HG03196 (cell line): ENCODE results near the gene ADORA3.

Experiments used
- ATAC-seq: cut with Tn5 transposase; IDR thresholded peaks from one replicate; pipeline ENCODE4 v1.9.1; 2021; ENCODE audit not compliant: unreplicated experiment

ADORA3 gene

DNA sequence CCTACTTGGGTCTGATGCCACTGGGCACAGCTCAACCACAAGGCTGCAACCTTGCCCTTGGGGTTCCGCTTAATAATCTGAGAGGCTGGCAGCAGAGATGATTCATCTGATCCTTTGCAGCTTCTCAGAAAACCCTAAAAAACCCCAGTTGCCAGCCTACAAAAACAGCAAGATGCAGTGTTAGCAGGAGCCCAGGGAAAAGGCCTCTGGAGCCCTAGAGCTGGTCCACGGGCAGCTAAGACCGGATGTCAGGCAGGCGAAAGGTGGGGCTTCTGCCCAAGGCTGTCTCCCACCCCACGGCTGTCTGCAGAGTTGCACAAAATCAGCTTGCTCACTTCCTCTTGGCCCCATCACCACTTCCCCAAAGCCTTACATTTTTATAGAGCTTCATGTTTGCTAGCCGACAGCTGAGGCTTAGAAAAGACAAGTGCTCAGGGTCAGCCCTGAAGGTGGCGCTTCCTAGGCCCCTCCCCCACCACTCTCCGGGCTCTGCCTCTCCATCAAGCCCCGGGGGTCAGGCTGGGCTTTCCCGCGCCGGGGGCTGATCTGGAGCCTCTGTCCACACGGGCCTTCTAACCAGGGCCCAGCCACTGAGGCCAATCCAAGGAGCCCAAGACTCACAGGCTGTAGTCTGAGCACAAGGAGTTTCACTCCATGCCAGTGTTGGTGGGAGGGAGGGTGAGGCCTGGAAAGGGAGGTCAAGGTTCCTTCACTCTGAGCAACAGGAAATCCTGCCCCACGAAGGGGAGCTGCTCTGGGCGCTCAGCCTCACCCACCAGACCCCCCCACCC is 4.2 kb upstream of the ADORA3 start:
- peak; percentile 54 for ATAC-seq

DNA sequence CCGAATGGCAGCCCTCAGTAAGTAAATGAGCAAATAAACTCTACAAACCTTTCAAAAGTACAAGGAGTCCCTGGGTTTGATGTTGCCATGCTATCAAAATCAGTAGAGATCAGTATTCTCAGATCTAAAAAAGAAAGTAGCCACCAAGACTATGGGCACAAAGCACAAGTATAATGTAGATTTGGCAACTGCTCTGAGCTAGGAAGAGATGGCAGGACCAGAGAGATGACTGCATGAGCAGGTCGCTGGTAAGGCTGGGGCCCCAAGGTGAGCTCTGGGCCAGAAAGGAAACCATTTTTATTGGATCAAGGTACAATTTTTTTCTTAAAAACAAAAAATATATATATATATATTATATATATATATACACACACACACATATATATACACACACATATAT is 3.1 kb upstream of the ADORA3 start:
- ATAC-seq = no peak

DNA sequence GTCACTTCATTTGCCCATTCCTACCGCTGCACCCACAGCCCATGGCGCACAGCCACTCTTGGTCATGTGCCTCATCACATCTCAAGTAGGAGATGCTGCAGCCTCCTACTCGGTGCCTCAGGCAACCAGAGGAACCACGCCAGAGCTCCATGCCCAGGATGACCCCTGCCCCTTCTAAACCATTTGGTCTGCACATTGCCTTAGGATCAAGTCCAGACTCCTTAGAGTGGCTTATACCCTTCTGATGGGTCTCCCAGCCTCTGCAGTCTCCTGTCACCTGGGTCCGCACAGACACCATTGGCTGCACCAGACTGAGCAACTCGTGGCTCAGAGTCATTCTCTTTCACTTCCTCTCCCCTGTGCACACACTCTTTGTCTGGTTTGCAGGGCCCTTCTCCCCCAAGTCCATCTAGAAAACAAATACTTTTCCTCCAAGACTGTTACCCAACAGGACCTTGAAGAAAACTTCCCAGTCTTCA is 2.2 kb upstream of the ADORA3 start:
- peak; percentile 56 for ATAC-seq

DNA sequence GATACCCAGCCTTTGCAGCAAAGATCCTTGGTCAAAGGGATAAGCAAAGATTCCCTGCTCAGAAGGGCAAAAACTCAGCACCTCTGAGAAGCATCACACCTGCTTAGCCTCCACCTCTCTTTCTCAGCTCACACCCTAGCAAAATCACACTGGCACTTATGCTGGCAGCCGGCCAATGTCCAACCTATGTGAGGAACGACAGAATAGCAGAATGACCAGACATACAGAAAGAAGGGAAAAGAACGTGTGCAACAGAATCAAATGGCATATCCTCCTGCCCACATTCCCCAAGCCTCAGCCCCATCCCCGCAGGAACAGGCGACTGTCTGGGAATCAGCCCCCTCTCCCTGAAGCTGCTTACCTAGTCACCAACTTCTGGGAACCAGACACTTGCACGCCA is 664 bp upstream of the ADORA3 start:
- ATAC-seq = no peak

DNA sequence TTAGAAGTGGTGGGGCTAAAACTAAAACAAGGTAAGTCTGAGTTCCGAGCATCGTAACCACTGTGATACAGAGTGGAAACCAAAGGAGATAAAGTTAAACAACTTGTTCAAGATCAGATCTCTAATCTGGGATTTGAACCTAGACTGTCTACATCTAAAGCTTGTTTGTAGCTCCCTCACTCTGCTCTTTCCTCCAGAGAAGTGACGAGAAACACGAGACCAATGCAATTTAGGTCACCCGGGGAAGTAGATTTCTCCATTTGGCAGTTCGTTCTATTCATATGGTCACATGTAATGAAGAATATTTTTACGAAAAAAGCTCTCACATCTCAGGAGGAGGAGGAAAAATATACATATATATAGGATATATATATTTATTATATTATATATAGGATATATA is 1.8 kb downstream of the ADORA3 start:
- ATAC-seq = no peak

DNA sequence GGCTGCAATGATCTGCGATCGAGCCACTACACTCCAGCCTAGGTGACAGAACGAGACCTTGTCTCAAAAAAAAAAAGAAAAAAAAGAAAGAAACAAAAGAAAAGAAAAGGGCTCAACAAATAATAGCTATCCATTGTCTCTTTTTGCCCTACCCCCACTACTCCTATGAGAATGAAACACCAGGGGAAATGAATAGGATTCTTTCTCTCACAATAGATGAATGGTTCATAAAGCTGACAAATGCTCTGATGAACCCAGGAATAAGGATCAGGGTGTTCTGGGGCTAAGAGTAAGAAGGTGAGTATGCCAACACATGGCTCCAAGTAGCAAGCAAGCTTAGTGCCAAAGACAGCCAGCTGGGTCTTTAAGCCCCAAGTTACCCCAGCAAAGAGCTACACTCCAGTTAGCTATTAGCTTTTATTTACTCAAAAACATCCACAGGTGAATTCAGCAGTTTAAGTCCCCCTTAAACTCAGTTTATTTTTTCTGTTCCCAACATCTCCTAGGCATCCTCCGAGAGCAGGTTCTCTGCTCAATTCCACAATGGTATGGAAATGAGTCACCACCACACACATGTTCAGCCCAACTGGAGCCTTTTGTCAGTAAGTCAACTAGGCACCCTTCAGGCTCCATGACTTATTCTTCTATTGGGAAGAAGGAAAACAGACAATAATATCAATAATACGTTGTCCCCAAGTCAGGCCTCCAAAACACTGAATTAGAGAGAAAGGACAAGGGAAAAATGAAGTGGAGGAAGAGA is 4.2 kb downstream of the ADORA3 start:
- no peak for ATAC-seq

DNA sequence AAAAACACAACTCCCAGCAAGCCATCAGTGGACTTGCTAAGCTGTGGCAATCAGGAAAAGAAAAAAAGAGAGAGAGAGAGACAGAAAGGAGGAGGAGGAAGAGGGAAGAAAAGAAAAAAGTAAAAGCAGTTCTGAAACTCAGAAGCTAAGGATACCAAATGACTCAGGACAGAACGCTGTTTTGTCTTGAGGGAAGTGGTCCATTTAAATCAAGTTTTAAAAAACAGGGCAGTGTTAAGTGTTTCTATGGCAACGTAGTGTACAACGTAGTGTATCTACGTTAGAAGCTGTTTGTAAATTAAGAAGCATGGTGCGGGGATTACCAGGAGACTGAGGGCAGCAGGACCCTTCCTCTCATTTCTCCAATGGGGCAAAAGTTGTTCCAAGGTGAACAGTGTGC is 5.8 kb downstream of the ADORA3 start:
- ATAC-seq = no peak

DNA sequence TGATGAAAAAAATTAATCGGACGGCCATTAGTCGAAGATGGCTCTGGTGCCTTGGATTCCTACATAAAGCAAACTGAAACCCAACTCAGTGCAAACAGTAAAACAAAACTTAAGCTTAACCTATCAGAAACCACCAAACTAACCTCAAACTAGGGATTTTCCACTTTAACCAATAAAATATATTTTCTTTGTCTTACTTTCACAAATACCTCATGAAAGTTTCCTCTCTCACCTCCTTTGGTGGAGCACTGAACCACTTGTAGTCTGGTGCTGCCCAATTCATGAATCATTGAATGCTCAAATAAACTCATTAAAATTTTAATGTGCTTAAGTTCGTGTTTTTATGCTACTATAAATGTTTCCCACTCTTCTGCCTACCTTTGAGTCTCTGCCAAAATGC is 7.0 kb downstream of the ADORA3 start:
- ATAC-seq = no peak

DNA sequence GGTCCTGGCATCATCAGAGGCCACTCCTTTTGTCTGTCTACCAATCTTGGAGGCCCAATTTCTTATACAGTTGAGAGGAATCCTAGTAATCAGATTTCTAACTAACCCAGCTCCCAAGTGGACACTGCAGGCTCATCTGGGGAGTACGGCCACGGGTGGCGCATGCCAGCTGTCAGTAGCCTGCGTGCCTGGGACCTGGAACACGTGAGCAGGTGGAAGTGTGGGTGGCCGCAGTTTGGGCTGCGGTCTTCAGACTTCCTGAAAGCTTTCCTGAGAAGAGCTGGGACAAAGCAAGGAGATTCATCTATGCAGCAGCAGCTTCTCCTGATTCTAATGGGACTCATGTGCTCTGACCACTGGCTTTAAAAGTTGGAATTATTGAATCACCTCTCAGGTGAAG is 12.4 kb downstream of the ADORA3 start:
- no peak for ATAC-seq

DNA sequence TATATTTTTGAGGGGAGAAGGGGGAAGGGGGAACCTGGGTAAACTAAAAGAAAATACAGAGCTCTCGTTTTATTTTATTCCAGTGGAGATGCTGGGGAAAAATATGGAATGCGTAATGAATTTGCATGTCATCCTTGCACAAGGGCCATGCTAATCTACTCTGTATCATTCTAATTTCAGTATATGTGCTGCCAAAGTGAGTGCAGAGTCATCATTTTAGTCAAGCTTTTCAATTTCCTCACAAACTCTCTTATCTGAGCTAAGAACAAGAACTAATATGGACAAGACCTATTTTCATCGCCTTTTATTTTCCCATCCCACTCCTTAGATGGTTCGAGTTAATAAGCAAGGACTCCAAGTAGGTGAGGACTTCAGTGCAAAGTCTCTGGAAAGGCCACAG is 13.2 kb downstream of the ADORA3 start:
- no peak for ATAC-seq

DNA sequence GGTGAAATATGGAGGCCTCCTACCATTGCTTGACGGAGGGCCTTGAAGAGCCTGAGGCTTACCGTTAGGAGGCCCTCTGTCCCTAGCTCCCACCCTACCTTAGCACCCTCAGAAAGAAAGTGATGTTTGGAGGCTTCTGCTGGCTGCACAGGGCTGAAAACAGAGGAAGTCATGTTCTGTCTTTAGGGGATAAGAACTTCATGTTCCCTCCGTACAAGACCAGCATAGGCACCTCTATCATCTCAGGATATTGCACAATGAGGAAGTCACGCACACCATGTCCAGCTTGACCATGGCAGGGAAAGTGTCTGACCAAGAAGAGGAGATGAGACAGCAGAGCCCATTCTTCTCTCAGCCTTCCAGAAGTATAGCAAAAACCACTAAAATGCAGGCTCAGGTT is 13.8 kb downstream of the ADORA3 start:
- ATAC-seq = no peak

DNA sequence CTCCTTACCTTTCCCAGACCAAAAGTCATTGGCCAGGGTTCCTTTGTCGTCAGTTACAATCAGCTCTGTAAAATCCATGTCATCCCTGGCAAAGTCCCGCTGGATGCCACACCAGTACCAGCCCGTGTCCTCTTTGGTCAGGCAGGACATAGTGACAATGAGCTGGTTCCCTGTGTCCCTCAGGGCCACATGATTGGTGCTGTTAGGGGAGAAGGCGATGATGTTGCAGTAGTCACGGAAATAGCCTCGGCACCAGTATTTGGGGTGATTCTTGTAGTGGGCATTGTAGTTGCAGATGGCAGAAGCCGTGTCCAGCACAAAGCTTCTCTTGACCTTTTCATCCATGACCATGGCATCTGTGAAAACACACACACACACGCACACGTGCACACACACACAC is 14.8 kb downstream of the ADORA3 start:
- no peak for ATAC-seq

DNA sequence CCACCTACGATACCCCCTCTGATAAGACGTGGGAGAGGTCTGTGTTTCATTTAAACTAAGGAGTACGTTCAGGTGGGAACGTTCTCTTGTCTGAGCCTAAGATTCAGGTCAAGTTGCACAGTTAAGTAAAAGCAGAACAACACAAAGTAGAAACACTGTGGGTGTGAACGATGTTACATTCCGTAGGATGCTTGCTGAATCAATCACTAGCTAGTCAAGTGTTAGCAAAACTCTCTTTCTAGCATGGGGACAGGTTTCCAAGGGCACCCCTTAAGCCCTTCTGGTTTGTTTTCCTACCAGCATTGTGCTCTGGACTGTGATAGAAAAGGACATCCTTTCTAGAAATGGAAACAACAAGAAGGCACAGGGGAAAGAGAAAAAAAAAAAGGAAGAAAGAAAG is 16.3 kb downstream of the ADORA3 start:
- no peak for ATAC-seq

DNA sequence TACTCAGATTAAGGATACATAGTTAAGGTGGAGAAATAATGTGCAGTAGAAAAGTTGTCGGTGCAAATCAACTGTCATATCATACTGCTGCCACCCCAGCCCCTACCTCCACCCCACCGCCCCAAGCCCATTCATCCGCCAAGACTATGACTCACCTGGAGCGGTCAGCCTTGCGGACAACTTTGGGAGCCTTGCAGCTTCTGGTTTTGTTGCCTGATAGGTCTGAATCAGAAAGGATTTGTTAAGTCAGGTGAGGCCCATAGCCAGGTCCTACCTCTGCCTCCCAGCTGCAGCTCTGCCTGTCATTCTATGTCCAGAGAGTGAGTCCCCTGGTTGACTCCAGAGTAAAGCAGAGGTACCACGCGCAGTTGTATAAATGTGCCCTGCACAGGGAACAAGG is 17.0 kb downstream of the ADORA3 start:
- no peak for ATAC-seq

DNA sequence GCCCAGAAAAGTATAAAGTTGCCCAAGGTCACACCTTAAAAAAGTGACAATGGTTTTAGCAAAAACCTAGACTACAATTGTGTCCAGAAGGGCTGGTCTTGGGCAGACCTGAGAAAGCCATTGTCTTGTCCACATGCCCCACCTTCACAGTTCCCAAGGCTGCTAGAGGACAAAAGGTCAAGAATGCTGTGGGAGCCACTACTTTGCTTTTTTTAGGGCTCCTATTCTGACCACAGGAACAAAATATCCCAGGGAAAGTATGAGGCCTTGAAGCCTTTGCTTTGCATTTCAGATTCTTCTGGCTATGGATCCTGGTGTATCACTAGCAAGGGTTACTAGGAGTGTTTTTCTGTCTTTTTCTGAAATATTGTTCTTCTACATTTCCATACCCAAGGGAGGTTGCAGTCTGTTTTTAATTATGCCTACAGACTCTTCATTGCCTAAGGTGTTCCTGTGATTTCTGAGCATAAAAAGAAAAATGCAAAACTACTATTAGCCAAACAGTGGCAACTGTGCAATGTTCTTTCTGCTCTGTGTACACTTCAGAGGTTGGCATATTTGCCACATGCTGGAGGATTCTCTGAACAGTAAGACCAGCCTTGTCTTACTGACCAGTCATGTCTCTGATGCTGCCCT is 18.9 kb downstream of the ADORA3 start:
- ATAC-seq = no peak

DNA sequence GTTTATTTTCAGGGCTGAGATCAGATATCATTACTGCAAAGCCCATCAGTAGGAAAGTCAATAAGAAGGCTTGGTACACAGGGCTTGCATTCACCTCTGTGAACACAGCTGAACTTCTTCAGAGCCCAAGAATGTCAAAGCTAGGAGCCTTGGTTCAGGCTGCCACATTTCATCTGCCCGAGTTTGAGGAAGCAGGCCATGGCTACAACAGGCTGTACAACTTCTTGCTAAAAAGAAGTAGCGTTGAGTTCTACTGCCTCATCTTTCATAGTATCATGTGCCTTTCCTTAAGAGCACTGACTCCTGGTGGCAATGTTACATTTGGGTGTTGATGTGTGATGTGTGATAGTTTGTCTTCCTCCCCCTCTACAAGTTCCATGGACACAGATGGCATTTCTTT is 19.6 kb downstream of the ADORA3 start:
- no peak for ATAC-seq

DNA sequence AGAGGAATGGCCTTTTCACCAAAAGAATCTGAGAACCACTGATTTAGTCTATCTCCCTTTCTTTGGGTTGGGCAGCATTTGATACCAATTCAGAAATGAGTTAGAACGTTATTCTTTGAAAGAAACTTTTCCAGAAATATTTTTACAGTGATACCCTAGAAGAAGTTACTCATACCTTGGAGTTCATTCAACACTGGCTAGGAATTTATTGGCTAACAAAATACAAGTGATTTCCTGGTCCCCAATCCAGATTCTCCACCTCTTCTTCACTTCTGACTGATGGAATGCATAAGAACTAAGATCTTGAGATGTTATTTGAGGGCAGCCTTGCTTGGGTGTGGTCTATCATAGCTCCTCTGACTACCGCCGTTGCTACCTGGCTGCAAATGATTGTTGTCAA is 20.3 kb downstream of the ADORA3 start:
- ATAC-seq = no peak

DNA sequence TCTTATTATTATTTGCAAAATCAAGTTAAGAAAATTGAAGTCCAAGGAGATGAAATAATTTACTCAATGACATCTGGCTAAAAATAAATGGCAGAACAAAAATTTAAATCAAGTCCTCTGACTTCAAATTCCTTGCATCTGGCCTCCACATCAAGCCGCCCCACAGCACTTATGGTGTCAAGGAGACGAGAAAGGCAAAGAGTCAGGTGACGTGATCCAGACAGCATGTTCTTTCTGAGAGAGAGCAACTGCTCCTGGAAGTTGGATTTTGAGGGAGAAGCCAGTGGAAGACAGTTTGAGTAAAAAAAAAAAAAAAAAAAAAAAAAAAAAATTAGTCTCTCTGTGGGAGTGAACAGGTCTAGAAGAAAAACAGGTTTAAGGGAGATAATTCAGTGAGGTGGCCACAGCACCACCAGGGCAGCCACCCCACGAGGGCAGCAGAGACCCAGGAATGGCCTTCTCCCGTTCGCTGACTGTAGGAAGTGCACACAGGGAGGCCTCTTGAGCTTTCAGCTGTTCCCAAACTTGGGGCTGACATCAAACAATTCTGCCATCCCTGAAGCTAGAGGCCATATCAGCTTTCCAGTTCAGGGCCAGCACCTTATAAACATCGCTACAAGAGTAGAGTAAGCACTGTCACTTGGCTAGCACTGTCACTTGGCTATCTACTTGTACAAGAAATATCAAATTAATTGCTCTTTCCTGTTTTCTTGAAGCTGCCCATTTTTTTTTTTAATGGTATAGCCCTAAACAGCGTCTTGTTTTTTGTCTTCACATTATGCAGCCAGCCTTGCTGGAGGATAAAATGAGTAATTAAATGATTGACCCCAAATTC is 21.8 kb downstream of the ADORA3 start:
- ATAC-seq = no peak

DNA sequence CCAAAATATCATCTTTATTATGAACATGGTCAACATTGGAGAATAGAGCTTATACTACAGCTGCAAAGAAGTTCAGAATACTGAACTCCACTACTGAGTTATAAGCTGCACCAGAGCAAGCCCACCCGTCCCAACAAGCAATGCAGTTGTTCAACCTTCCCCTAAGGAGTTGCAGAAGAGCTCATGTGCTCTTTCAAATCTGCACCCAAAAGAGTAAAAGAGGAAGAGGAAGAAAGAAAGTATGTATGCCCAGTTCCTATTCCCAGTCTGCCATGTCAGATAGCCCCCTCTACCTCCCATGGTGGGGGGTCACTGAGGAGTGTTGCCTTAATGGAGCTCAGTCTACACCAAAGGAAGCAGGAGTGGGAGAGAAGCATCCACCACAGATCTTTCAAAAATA is 22.8 kb downstream of the ADORA3 start:
- ATAC-seq = no peak

DNA sequence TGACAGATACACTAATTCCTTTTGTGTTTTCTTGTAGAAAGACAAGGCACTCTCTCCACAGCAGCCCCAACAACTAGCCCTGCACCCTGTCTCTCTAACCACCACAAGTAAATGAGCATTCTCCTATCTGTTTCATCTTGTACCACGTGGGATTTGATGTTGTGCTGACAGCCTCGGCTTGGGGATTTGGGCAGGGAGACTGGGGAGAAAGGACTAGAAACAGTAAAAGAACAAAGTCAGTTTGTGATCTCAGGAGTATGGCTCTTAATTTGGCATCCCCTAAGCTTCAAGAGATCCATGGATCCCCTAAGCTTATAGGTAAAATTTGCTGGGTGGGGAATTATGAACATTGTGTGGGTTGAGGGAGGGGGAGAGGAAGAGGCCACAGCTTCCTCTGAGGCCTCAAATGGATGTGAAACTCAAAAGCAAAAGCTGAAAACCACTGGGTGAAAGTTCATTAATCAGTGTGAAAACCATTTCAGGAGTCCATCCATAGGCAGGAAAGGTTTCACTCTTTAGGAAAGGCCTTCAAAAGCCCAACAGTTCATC is 26.6 kb downstream of the ADORA3 start:
- peak; percentile 43 for ATAC-seq

DNA sequence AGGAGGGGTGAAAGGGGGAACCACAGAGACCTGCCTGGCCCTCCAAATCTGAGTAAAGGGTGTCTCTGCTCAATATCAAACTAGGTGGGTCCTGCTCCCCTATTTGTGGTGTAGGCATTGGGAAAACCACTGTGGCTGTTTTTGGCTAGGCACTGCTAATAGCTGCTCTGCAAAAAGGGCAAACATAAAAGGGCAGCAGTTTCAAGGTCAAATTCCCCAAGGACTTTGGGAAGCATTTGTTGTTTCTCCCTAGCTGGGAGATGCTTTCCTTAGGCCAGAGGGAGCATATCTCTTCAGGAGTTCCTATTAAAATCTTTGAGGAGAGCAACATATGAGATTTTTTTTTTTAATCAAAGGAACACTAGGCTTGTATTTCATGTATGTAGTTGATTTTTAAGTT is 27.2 kb downstream of the ADORA3 start:
- no peak for ATAC-seq
